Measurements from ENCODE around the gene GPR17.

The GPR17 gene

DNA sequence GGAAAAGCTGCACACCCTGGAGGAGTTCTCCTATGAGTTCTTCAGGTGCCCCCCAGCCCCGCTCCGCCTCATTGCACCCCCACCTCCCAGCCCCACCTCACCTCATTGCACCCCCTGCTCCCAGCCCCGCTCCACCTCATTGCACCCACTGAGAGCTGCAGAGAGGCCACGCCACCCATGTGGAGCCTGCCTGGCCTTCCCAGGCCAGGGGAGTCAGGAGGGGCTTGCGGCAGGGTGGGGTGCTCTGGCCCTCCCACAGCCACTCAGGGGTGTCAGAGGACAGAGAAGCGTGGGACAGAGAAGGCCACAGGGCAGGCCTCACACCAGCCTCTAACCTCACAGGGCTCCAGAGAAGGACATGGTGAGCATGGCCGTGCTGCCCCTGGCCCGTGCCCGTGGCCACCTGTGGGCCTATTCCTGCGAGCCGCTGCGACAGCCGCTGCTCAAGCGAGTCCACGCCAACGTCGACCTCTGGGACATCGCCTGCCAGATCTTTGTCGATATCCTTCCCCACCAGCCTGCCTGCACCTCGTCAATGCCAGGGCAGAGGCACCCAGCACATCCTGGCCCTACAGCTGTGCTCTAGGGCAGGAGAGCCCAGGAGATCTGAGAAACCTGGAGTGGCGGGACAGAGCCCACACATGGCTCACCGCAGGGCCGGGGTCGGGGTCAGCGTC lies 15.0 kb upstream of the GPR17 start:
- no peak for DNase-seq

DNA sequence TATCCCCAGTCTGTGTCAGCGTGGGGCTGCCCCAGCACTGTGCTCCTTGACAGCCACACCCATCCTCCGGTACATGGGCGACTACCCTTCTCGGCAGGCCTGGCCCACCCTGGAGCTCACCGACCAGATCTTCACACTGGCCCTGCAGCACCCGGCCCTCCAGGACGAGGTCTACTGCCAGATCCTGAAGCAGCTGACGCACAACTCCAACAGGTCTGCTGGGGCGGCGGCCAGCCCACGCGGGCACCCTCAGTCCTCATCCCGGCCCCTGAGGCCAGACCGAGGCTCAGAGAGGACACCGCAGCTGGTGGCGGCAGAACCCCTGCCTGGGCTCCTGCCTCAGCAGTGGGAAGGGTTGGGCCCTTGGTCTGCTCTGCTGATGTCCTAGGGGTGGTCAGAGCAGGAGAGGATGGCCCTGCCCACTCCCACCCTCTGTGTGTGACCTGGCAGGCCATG lies 14.4 kb upstream of the GPR17 start:
- no peak for DNase-seq

DNA sequence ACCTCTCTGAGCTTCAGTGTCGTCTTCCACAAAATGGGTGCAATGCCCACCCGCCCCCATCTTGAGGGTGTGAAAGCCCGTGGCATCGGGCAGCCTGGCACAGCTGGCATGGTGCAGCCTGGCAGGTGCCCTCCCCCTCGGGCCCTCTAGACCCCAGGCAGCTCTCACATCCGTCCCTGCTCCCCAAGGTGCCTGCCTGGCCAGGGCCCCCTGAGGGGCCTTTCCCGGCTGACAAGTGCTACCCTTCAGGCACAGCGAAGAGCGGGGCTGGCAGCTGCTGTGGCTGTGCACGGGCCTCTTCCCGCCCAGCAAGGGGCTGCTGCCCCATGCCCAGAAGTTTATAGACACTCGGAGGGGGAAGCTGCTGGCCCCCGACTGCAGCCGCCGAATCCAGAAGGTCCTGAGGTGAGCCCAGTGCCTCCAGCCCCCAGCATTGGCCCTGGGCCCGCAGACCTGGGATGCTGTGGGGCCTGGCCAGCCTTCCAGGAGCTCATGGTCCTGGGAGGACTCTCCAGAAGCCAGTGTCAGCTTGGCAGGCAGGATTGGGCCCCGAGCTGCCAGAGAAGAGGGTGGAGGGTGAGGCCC lies 13.9 kb upstream of the GPR17 start:
- no peak for DNase-seq

DNA sequence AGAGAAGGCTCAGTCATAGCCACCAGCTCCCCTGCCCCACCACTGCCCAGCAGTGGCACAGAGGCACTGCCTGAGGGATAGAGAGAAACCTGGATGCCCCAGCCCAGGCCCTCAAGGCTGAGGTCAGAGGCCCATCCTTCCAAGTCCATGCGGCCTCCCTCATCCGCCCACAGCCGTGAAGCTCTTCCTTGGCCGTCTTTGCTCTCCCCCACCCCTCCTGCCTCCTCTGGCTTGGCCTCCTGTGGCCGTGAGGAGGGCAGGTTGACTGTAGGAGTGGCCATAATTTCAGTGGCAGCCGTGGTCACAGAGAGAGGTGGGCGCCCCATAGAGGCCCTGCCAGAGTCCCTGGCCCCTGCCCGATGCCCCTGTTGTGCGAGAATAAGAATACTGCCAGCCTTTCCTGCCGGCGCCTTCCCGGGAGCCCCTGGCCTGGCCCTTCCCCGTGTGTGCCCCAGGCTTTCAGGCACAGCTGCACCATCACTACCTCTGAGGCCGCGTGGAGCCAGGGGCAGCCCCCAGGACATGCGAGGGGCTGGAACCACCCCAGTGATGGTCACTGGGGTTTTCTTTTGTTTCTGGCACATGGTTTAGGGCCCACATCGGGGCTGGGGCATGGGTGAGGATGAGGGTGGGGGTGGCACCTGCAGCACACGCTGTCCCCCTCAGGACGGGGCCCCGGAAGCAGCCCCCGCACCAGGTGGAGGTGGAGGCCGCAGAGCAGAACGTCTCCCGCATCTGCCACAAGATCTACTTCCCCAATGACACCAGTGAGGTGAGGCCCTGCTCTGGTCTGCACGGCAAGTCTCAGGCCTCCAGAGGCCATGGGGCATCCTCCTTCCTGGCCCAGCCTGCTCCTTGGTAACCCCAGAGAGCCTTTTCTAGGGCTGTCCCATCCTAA lies 13.1 kb upstream of the GPR17 start:
- no peak for DNase-seq

DNA sequence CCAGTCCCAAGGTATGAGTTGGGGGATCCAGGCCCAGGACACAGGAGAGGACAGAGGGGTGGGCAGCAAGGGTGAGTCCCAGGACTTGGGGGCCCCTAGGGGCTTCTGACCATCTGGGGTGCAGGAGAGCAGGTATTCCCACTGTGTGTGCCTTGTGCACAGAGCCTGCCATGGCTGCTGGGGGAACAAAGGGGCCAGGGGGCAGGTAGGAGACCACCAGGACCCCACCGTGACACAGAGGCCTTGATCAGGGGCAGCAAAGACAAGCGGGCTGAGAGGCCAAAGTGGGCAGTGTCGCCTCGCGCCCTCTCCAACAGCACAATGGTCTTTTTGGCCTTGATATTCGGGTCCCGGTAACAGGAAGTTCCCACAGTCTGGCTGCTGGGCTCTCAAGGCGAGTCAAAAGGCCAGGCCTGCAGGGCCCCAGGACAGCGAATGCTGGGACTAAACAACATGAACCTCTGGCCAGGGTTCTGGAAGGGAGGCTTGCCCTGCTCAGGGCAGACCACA lies 12.3 kb upstream of the GPR17 start:
- DNase-seq = no peak

DNA sequence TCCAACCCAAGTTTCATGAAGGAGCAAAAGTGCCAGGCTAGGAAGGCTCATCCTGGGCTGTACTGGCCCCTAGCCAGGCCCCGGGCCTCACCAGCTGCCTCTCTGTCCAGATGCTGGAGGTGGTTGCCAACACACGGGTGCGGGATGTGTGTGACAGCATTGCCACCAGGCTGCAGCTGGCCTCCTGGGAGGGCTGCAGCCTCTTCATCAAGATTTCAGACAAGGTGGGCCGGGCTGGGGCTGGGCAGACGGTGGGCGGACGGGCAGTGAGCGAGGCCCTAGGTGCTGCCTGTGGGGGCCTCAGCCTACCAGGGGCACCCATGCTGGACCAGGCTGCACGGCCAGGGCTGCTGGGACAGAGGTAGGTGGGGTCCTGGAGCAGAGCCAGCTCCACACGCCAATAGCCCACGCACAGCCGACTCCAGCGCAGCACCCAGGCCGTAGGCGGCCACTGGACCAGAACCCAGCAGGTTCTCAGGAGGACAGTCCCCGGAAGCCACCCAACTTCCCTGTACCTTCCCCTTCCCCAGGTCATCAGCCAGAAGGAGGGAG lies 11.8 kb upstream of the GPR17 start:
- DNase-seq = no peak

DNA sequence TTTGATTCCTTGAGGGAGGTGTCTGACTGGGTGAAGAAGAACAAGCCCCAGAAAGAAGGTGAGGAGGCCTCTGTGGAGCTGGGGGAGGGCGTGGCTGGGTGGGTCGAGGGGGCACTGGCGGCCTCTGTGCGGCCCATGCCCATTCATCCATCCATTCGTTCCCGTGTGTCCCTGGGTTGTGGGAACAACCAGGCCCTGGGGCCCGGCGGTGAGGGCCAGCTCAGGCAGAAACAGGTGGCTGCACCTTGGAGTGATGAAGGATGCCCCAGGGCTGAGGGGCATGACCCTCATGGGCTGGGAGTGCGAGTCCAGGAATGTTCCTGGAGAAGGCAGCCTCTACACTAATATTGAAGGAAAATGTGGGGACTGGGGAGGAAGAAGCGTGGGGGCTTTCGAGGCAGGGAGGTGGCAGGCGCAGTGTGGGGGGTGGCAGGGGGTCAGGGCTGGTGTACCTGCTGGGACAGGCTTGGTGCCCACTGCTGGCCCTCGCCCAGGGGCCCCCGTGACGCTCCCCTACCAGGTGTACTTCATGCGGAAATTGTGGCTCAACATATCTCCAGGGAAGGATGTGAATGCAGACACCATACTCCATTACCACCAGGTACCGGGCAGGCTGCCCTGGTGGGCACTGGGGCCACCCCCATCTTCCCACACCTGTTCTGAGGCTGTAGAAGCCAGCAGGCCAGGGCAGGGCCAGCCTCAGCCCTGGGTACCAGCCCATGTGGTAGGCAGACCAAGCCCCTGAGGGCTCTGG lies 11.2 kb upstream of the GPR17 start:
- DNase-seq = no peak

DNA sequence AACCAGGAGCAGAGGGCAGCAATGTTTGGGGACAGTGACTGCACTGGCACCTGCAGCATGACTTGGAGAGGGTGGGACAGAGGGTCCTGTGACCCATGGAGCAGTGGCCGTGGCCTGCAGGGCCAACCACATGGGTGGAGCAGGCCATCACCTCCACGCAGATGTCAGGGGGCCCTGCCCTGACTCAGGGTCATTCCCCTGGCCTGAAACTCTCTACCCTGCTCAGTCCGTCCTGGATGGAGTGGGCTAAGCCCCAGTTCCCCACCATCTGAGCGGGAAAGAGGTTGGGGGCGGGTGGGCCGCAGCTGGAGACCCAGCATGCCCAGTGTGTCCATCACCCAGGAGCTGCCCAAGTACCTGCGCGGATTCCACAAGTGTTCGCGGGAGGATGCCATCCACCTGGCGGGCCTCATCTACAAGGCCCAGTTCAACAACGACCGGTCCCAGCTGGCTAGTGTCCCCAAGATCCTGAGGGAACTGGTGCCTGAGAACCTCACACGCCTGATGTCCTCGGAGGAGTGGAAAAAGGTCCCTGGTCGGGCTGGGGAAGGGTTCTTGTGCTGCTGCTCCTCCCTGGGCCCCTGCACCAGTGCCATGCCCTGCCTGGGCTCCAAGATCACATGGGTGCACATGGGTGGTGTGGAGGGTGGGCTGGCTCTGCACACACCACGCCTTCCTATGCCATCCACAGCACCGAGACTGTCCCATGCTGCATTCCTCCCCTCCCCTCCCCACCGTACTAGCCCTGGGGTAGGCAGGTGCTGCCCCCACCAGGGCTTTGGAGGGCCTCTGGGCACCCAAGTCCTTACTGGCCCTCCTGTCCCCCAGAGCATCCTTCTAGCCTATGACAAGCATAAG lies 10.3 kb upstream of the GPR17 start:
- DNase-seq = no peak

DNA sequence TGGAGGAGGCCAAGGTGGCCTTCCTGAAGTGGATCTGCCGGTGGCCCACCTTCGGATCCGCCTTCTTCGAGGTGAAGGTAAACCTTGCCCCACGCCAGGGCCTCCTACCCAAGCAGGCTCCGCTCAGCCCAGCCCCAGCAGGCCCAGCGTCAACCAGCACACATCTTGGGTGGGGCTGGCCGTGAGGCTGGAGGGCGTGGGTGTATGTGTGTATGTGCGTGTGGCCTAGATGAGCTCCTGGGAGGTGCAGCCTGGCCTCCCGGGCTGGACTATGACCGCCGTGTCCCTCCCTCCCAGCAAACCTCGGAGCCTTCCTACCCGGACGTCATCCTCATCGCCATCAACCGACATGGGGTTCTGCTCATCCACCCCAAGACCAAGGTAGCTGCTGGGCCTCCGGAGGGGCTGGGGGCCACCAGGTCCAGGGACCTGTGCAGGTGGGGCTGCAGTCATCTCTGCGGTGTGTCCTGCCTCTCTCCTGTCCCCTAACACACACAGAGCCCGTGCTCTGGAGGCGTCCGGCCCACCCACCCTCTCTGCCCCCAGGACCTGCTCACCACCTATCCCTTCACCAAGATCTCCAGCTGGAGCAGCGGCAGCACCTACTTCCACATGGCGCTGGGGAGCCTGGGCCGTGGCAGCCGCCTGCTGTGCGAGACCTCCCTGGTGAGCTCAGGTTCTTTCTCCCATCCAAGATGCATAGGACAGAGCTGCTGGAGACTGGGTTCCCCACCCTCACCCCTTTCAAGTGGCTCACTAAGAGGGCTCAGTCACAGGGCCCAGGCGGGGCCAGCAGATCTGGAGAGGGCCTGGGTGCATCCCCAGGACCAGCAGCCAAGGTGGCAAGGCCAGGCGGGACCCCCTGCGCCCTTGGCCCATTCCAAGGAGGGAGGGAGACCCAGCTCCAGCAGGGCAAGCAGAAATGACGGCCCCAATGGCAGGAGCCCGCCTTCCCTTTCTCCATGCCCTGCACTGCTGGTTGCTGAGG lies 9.4 kb upstream of the GPR17 start:
- DNase-seq = no peak

DNA sequence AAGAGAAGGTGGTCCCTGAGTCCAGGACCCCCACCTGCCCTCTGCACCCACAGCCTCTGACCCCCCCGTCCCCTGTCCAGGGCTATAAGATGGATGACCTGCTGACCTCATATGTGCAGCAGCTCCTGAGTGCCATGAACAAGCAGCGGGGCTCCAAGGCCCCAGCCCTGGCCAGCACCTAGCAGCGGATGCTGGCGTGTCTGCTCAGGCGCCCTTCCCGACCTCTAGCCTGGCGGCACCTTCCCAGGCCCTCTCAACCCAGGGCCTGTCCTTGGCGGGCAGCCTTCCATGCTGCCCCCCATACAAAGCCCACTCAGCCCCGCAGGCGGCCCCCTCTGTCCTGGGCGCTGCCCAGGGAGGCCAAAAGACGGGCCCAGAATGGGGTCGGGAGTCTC lies 8.7 kb upstream of the GPR17 start:
- DNase-seq = no peak

DNA sequence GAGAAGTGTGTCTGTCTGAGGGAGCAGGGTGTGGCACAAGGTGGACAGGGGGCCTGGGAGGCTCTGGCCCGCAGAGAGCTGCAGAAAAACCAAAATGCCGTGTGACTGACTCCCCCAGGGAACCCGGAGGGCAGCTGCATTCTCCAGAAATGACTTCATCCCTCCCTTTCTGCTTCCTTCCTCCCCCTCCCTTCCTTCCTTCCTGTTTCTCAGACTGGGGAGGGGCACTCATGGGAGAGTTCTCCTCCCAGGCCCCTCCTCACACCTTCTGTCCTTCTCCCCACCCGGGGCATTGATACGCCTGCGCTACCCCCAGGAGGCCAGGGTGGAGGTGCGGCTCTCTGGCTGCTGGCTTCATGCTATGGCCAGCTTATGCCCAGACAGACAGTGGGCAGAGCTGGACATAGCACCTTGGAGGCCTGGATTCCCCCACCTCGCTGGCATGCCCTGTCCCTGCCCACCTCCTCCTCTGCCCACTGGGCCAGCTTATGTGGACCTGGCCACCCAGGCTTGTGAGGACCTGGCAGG lies 8.2 kb upstream of the GPR17 start:
- no peak for DNase-seq

DNA sequence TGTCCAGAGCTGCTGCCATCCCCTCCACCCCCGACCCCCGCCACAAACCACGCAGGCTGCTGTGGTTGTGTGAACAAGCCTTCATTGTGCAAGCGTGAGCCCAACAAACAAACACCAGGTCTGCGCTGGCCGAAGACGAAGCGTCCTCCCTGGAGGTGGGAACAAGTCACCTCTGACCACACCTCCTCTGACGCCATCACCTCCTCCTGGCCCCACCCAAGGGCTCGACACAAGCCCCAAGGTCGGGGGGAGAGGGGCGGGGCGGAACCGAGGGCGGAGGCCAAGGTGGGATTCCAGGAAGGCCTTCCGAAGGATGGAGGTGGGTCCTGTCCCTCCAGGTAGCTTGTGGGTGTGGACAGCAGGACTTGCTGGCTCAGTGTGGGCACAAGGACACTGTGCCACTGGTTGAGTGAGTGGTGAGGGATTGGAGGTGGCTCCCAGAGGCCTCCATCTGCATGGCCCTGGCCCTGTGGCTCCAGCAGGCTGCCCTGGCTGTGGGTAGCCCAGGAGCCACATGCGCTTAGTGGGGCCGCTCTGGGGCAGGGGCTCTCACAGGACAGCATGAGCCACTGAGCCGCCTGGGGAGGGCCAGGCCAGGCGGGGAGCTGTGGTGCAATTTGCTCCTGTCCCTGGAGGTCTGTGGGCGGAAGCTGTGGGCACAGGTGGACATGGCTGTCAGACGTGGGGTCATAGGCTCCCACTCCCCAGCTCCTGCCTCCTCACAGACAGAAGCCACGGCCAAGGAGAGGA lies 7.4 kb upstream of the GPR17 start:
- DNase-seq = no peak

DNA sequence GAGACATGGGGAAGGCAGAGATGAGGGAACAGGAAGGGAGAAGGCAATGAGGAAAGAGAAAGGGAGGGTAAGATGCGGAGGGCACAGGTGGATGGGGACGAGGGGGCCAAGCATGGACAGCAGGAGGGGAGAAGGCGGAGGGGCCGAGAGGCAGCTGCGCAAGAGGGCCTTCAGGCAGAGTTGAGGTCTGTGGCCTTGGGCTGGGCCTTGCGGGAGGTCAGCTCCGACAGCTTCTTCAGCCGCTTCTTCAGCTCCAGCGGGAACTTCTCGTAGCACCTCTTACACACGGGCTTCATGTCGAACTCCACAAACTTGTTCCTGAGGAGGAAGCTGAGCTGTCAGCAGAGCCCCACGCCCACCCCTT lies 6.9 kb upstream of the GPR17 start:
- no peak for DNase-seq

DNA sequence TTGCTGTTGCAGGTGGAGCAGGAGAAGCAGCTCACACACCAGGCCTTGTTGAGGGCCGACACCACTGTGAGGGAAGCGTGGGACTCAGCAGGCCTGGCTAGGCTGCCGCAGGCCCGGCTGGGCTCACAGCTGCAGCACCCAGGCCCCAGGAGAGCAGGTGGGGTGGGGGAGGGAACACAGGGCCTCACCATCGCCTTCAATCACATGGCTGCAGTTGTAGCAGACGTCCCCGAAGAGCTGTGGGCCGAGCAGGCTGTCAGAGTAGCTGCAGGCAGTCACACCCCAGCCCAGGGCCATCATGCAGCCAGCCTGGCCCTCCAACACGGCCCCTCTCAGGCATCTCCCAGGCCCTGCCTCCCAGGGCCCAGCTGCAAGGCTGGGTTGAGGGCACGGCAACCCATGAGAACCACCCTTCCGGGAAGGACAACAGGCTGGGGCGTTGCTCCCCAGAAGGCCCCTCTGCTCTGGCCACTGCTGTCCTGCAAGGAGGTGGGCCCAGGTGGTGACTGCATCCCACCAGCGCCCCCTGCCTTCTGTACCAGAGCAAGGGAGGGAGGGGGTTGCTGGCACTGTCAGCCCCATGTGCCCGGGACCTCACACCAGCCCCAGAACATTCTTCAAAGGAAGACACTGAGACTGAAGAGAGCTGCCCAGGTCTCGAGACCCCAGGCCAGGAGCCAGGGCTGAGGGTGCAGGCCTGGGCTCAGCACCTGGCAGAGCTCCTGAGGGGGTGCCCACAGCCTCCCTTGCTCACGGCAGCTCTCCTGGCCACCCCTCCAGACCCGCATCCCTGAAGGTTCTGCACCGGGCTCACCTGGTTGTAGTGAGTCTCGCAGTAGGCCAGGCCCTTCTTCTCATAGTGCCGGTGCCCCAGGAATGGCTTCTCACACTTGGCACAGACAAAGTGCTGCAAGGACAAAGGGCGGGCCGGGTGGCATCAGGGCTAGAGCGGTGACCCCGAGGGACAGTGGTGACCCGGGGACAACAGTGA lies 5.6 kb upstream of the GPR17 start:
- DNase-seq = peak; percentile 62

DNA sequence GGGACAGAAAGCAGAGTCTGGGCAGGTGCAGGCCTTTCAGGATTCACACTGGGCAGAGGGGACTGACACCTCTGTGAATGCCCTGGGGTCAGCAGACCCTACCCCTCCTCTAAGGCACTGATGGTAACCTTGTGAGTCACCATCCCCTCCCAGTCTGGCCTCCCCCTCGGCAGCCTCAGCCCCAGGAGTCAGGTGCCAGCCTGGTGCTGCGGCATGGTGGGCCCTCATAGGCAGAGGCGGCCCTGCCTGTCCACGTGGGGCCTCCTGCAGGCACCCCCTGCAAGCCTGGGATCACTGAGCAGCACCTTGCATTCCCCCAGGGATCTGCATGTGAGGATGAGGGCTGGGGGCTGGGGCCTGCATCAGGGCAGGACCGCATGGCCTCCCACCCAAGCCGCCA lies 4.8 kb upstream of the GPR17 start:
- DNase-seq = no peak

DNA sequence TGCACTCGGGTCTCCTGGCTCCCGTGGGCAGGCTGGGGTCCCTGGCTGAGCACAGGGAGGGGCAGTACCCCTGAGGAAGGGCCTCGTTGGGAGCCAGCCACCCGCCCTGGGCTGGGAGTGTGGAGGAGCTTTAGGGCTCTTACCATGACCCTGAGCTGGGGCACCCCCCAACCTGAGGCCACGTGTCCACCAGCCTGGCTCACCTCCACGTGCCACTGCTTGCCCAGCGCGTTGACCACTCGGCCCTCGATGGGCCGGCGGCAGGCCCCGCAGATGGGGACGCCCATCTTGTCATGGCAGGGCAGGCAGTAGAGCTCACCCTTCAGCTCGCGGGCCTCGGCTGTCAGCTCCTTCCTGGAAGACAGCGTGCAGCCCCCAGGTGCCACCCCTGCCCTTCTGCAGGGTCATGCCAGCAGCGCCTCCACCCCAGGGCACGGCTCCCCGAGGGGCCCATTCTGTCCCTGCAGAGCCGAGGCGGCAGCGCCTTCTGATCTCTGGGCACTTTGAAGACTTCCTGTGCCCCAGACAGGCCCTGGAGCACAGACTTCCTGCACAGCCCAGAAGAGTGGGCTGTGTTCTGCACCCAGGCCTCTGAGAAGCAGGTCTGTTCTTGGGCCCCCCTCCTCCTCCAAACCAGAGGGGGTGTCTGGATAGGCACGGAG lies 4.0 kb upstream of the GPR17 start:
- no peak for DNase-seq

DNA sequence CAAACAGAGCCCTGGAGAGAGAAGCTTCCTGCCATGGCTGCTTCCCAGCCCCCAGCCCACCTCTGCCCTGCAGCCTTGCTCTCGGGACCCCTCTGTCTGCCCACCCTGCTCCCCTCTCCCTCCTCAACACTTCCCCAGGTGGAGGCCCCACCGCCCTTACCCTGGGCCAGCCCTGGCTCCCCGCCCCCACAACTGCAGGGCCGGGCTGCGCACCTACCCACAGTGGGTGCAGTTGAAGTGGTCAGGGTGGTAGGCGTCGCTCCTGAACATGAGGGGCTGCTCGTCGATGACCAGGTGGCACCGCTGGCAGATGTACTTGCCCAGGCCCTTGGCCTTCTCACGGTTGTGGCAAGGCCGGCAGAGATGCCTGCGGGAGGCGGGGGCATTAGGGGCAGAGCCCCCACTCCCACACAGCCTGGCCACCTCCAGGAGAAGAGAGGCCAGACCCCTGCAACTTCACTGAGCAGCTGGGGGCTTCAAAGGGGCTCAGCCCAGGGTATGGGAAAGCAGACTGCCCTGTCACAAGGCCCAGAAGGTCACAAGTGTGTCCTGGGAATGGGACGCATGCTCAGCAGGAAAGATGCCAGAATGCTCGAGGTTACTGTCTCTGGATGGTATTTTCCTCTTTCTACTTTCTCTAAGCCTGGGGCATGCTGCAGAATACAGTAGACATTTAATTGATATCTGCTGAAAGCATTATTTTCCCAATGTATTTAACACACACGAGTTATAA lies 3.1 kb upstream of the GPR17 start:
- no peak for DNase-seq

Data from retina (tissue), 1 donor.